Measurements from ENCODE around the gene SGF29.
"Not testable (repeated sequence)": the region's sequence is repeated elsewhere in the genome, so short reads cannot be mapped to it uniquely, and the experiment has no call there.

GRCh38 chr16:28608867-28609596, 55.3 kb downstream of the SGF29 start:
- not testable (repeated sequence) for TF ChIP-seq CTCF, EP300, POLR2A (IDR thresholded peaks at IDR 0.05)

All from ovary (tissue), 3 donors.